ENCODE data around the gene CFAP54.

Gene CFAP54

DNA sequence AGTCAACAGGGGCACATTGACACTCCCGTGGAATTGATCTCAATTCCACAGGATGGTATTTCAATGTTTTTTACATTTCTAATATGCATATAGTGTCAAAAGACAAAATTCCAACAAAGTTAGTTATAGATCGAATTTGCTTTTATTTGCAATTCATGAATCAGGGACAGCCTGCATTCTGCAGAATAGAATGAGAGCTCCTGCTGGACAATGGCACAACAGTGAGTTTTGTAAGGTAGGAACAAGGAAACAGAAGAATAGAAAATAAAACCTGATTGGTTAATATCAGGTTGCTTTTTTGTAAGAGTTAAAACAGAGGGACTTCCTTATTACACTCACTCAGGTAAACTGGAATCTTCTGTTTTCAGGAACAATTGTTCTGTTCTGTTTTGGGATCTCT, 384.8 kb downstream of the CFAP54 start:
- Histone ChIP-seq H3K9ac (no peak overlapping the region), H3K36me3 (ENCODE audit: insufficient read depth) (no peaks in the 10 kb centered on the region), H3K4me2 (no peak overlapping the region), H3K4me1 (ENCODE audit: low read depth, poor library complexity, severe bottlenecking) (no peaks in the 10 kb centered on the region), H3K4me3 (IDR thresholded peaks at IDR 0.05; ENCODE audit: insufficient read depth, low read depth, low read length) (no peak overlapping the region), H2AFZ (ENCODE audit: low read depth) (no peak overlapping the region), H4K20me1 (ENCODE audit: insufficient read depth) (no peaks in the 10 kb centered on the region), H3K27ac (no peak overlapping the region), H3K79me2 (ENCODE audit: insufficient read depth, low read depth) (no peaks in the 10 kb centered on the region), H3K27me3 (ENCODE audit: insufficient read depth, low read depth) (no peaks in the 10 kb centered on the region)
- TF ChIP-seq, protein P1, sequence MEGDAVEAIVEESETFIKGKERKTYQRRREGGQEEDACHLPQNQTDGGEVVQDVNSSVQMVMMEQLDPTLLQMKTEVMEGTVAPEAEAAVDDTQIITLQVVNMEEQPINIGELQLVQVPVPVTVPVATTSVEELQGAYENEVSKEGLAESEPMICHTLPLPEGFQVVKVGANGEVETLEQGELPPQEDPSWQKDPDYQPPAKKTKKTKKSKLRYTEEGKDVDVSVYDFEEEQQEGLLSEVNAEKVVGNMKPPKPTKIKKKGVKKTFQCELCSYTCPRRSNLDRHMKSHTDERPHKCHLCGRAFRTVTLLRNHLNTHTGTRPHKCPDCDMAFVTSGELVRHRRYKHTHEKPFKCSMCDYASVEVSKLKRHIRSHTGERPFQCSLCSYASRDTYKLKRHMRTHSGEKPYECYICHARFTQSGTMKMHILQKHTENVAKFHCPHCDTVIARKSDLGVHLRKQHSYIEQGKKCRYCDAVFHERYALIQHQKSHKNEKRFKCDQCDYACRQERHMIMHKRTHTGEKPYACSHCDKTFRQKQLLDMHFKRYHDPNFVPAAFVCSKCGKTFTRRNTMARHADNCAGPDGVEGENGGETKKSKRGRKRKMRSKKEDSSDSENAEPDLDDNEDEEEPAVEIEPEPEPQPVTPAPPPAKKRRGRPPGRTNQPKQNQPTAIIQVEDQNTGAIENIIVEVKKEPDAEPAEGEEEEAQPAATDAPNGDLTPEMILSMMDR (conservative IDR thresholded peaks at IDR 0.05; ENCODE audit: low read depth, low read length), result no peak

GRCh38 chr12:96876966-96877365, 387.6 kb downstream of the CFAP54 start:
- Histone ChIP-seq H3K36me3 (ENCODE audit: insufficient read depth) (no peaks in the 10 kb centered on the region), H3K4me2 (no peak overlapping the region), H4K20me1 (ENCODE audit: insufficient read depth) (no peaks in the 10 kb centered on the region), H2AFZ (ENCODE audit: low read depth) (no peak overlapping the region), H3K79me2 (ENCODE audit: insufficient read depth, low read depth) (no peaks in the 10 kb centered on the region), H3K4me1 (ENCODE audit: low read depth, poor library complexity, severe bottlenecking) (no peaks in the 10 kb centered on the region), H3K27ac (no peak overlapping the region), H3K4me3 (IDR thresholded peaks at IDR 0.05; ENCODE audit: insufficient read depth, low read depth, low read length) (no peak overlapping the region), H3K9ac (no peak overlapping the region), H3K27me3 (ENCODE audit: insufficient read depth, low read depth) (no peaks in the 10 kb centered on the region)
- TF ChIP-seq, protein P1 (conservative IDR thresholded peaks at IDR 0.05; ENCODE audit: low read depth, low read length), result no peak

GRCh38 chr12:96878704-96879103, 389.3 kb downstream of the CFAP54 start:
- Histone ChIP-seq H3K27me3 (ENCODE audit: insufficient read depth, low read depth) (no peaks in the 10 kb centered on the region), H3K9ac (no peak overlapping the region), H4K20me1 (ENCODE audit: insufficient read depth) (no peaks in the 10 kb centered on the region), H3K27ac (no peak overlapping the region), H3K4me2 (no peak overlapping the region), H3K4me1 (ENCODE audit: low read depth, poor library complexity, severe bottlenecking) (no peaks in the 10 kb centered on the region), H3K79me2 (ENCODE audit: insufficient read depth, low read depth) (no peaks in the 10 kb centered on the region), H2AFZ (ENCODE audit: low read depth) (no peak overlapping the region), H3K4me3 (IDR thresholded peaks at IDR 0.05; ENCODE audit: insufficient read depth, low read depth, low read length) (no peak overlapping the region), H3K36me3 (ENCODE audit: insufficient read depth) (no peaks in the 10 kb centered on the region)
- TF ChIP-seq, protein P1 (conservative IDR thresholded peaks at IDR 0.05; ENCODE audit: low read depth, low read length), result no peak

DNA sequence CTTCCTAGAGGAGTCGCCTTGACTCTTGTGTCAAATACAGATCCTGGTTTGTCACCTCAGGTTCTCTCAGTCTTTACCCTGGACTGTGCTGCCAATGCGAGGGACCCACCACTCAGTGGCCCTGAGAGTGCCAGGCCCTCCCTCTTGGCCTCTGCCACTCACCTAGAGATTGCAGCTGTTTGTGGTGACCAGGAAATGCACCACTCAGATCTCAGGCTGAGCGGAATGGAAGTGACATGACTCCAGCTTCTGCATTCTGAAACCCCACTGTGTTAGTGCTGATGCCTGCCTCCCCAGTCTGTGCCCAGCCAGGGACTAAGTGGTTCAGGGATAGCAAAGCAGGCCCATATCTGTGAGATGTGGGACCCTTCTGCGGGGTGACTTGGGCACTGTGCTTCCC, 389.9 kb downstream of the CFAP54 start:
- no peaks in the 10 kb centered on the region for H3K79me2 ChIP-seq (ENCODE audit: insufficient read depth, low read depth)
- no peaks in the 10 kb centered on the region for H3K4me1 ChIP-seq (ENCODE audit: low read depth, poor library complexity, severe bottlenecking)
- H3K27ac ChIP-seq, result no peak overlapping the region
- no peaks in the 10 kb centered on the region for H4K20me1 ChIP-seq (ENCODE audit: insufficient read depth)
- H3K4me2 ChIP-seq, result no peak overlapping the region
- no peaks in the 10 kb centered on the region for H3K36me3 ChIP-seq (ENCODE audit: insufficient read depth)
- no peak overlapping the region for H2AFZ ChIP-seq (ENCODE audit: low read depth)
- H3K27me3 ChIP-seq (ENCODE audit: insufficient read depth, low read depth), result no peaks in the 10 kb centered on the region
- no peak overlapping the region for H3K9ac ChIP-seq
- TF ChIP-seq, protein P1 (conservative IDR thresholded peaks at IDR 0.05; ENCODE audit: low read depth, low read length), result no peak
- H3K4me3 ChIP-seq (IDR thresholded peaks at IDR 0.05; ENCODE audit: insufficient read depth, low read depth, low read length), result no peak overlapping the region
